Keratinocyte (primary cell): ENCODE results near the gene ATP2B2.

Experiments
- CTCF ChIP-seq, 3 experiments: IDR thresholded peaks in 1 of 3; conservative IDR thresholded peaks in 1 of 3; optimal IDR thresholded peaks in 1 of 3; 2 replicates in 2 of 3; 3 replicates in 1 of 3; pipeline versions ENCODE3 to v1.5.1; 2011; ENCODE audit warnings: low read length in 3 of 3, mild to moderate bottlenecking in 3 of 3, moderate library complexity in 2 of 3, control low read depth in 1 of 3, inconsistent platforms in 1 of 3; ENCODE audit not compliant: insufficient read depth in 2 of 3; ENCODE audit errors: extremely low read depth in 1 of 3
- EZH2 ChIP-seq: IDR thresholded peaks from one replicate; pipeline ENCODE4 v1.6.1; 2012; ENCODE audit warnings: inconsistent platforms, mild to moderate bottlenecking, low read length, moderate library complexity

DNA sequence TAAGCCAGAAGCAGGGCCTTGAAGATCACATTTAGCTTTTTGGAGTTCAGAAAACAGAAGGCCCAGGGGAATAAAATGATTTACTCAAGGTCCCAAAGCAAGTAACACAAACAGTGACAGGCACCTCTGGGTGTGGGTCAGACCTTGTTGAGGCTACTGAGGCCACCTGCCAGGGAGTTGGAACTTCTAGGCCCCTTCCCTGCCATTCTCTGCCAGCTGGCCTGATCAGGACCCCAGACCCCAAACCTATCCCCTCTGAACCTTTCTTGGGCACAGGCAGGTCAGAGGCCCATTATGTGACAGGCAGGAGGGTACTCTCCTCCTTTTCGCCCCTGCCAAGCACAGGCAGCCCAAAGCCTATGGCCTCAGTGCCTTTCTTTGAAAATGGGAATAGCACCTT is 49.4 kb upstream of the ATP2B2 start:
- no peak for TF ChIP-seq CTCF (optimal IDR thresholded peaks at IDR 0.05 in 1 of 3, IDR thresholded peaks at IDR 0.05 in 1 of 3, conservative IDR thresholded peaks at IDR 0.05 in 1 of 3; ENCODE audit: extremely low read depth in 1 of 3, insufficient read depth in 2 of 3, low read length in 3 of 3)
- no peak for TF ChIP-seq EZH2
